Endothelial cell (in vitro differentiated cells): ENCODE data around the gene ZCCHC10. TPM values are rescaled to one million over a fixed set of nuclear protein-coding genes. Genes with fewer than 3 reads are reported as not detected.
A peak's percentile ranks its signal among the peaks of the same experiment; 100 is the strongest.

ENCODE experiments used
- DNase-seq: peaks from one replicate; pipeline ENCODE4 v3.0.0; 2021; ENCODE audit warnings: low spot score
- H3K27ac Mint-ChIP-seq: one replicate; pipeline ENCODE4 v1.8.0; 2021; ENCODE audit warnings: mixed read lengths, inconsistent platforms; ENCODE audit not compliant: unreplicated experiment
- H3K27me3 Mint-ChIP-seq: one replicate; pipeline ENCODE4 v1.8.0; 2021; ENCODE audit warnings: mild to moderate bottlenecking, moderate library complexity, mixed read lengths, inconsistent platforms; ENCODE audit not compliant: unreplicated experiment
- H3K36me3 Mint-ChIP-seq: one replicate; pipeline ENCODE4 v1.8.0; 2021; ENCODE audit warnings: mild to moderate bottlenecking, low read depth, mixed read lengths, inconsistent platforms; ENCODE audit not compliant: unreplicated experiment
- H3K4me1 Mint-ChIP-seq: one replicate; pipeline ENCODE4 v1.8.0; 2021; ENCODE audit warnings: mild to moderate bottlenecking, mixed read lengths, inconsistent platforms; ENCODE audit not compliant: unreplicated experiment
- H3K4me3 Mint-ChIP-seq: one replicate; pipeline ENCODE4 v1.8.0; 2021; ENCODE audit warnings: mild to moderate bottlenecking, mixed read lengths, inconsistent platforms; ENCODE audit not compliant: unreplicated experiment
- H3K9me3 Mint-ChIP-seq: one replicate; pipeline ENCODE4 v1.8.0; 2021; ENCODE audit warnings: mixed read lengths, inconsistent platforms; ENCODE audit not compliant: unreplicated experiment
- CTCF ChIP-seq: fragments of 200-600 bp; sonication (generic); IDR thresholded peaks from one replicate; pipeline ENCODE4 v1.5.0; 2021; ENCODE audit warnings: antibody characterized with exemption; ENCODE audit not compliant: unreplicated experiment
- long read RNA-seq: library from polyadenylated mRNA; unstranded; transcript quantifications from one replicate; pipeline ENCODE4 v2.0.0, GENCODE V29; 2020; ENCODE audit not compliant: unreplicated experiment
- total RNA-seq: library from RNA; stranded (reverse); fragmentation: NEBNext Ultra II Directional; extraction: Animal tissue kit (Norgen Biotek cat#: 25700); gene quantifications from one replicate; pipeline ENCODE4 v1.2.1, GENCODE V29; 2021; ENCODE audit not compliant: unreplicated experiment

ZCCHC10 gene
- total RNA-seq, result 33.0 TPM
- long read RNA-seq, transcript ZCCHC10-201 (4 exons, 2,178 nt), result major isoform, 5 of 15 reads
- long read RNA-seq, partial matches to known transcripts, result 3 of 15 reads
- long read RNA-seq, other reads (novel, unspliced or antisense), result 1 of 15 reads

GRCh38 chr5:133025804-133026663 is at the start of gene ZCCHC10:
Gene ZCCHC10 (minus strand): TSS chr5:133026549. CDS start chr5:133026537, 12 bp downstream.
- peaks cover 23% of the 10 kb centered on the region for H3K4me1 Mint-ChIP-seq
- H3K4me3 Mint-ChIP-seq, result peak within 1 kb of the TSS; percentile 98
- no peaks in the 10 kb centered on the region for H3K9me3 Mint-ChIP-seq
- DNase-seq, result peak; percentile 94
- TF ChIP-seq CTCF, result no peak
- peak within 1 kb of the TSS; percentile 99 for H3K27ac Mint-ChIP-seq
- peaks cover 9% of the 10 kb centered on the region for H3K36me3 Mint-ChIP-seq
- peaks cover 4% of the 10 kb centered on the region for H3K27me3 Mint-ChIP-seq

- H3K4me3 Mint-ChIP-seq, result no peak overlapping the region
- H3K4me1 Mint-ChIP-seq, result no peaks in the 10 kb centered on the region
- no peaks in the 10 kb centered on the region for H3K9me3 Mint-ChIP-seq
- H3K27ac Mint-ChIP-seq, result no peak overlapping the region
- no peak for DNase-seq
- peaks cover 1% of the 10 kb centered on the region for H3K27me3 Mint-ChIP-seq
- no peak for TF ChIP-seq CTCF
- H3K36me3 Mint-ChIP-seq, result peaks cover 17% of the 10 kb centered on the region
These were observed 49.5 kb upstream of the ZCCHC10 start for GRCh38 chr5:133075572-133076536.

GRCh38 chr5:133072021-133072420 is 45.7 kb upstream of the ZCCHC10 start:
- H3K36me3 Mint-ChIP-seq, result peaks cover 31% of the 10 kb centered on the region
- no peak for TF ChIP-seq CTCF

GRCh38 chr5:133066045-133066444 is 39.7 kb upstream of the ZCCHC10 start:
- no peak for TF ChIP-seq CTCF
- Mint-ChIP-seq H3K9me3 (no peaks in the 10 kb centered on the region), H3K4me1 (peaks cover 9% of the 10 kb centered on the region), H3K27ac (no peak overlapping the region), H3K27me3 (no peaks in the 10 kb centered on the region), H3K4me3 (no peak overlapping the region), H3K36me3 (peaks cover 18% of the 10 kb centered on the region)
- no peak for DNase-seq

More at GRCh38 chr5:133072021-133072420, 45.7 kb upstream of the ZCCHC10 start:
- peaks cover 1% of the 10 kb centered on the region for H3K27me3 Mint-ChIP-seq
- no peak overlapping the region for H3K27ac Mint-ChIP-seq
- no peaks in the 10 kb centered on the region for H3K4me1 Mint-ChIP-seq
- H3K9me3 Mint-ChIP-seq, result no peaks in the 10 kb centered on the region
- no peak for DNase-seq
- H3K4me3 Mint-ChIP-seq, result peak overlapping the region; percentile 66
